Lower lobe of right lung (tissue), 2 donors: Measurements from ENCODE around the gene SACM1L. TPM values are rescaled to one million over a fixed set of nuclear protein-coding genes. Genes with fewer than 3 reads are reported as not detected.

Experiments
- ATAC-seq, 2 donors: fragments of 200-7000 bp; cut with Tn5 transposase; one replicate each; pipeline ENCODE4 v1.9.1; 2020 to 2022; ENCODE audit warnings: mild to moderate bottlenecking in 2 of 2, moderate library complexity in 2 of 2
- DNase-seq: peaks from one replicate; pipeline ENCODE4 v3.0.0-alpha.2; 2020
- H3K27ac ChIP-seq: fragments of 200-600 bp; one replicate; pipeline ENCODE4 v1.8.0; 2022
- H3K27me3 ChIP-seq: fragments of 200-600 bp; one replicate; pipeline ENCODE4 v1.8.0; 2022; ENCODE audit warnings: low read depth
- H3K36me3 ChIP-seq: fragments of 200-600 bp; one replicate; pipeline ENCODE4 v1.8.0; 2022; ENCODE audit warnings: mild to moderate bottlenecking
- H3K4me1 ChIP-seq: fragments of 200-600 bp; one replicate; pipeline ENCODE4 v1.8.0; 2022
- H3K4me3 ChIP-seq: fragments of 200-600 bp; one replicate; pipeline ENCODE4 v1.8.0; 2022; ENCODE audit warnings: mild to moderate bottlenecking
- H3K9me3 ChIP-seq: fragments of 200-600 bp; one replicate; pipeline ENCODE4 v1.8.0; 2022
- intact Hi-C: fragments of 100-400 bp; cut with DNase I; formaldehyde crosslinking; loops from one replicate; pipeline ENCODE4 v1.11.0; 2022
- total RNA-seq: library from RNA; stranded (reverse); fragmentation: NEBNext Ultra II Directional; extraction: Animal tissue kit (Norgen Biotek cat#: 25700); gene quantifications from one replicate; pipeline ENCODE4 v1.2.1, GENCODE V29; 2021
- TF ChIP-seq, protein P1 (sequence below): fragments of 200-600 bp; IDR thresholded peaks from one replicate; pipeline ENCODE4 v1.8.0; 2022; ENCODE audit warnings: antibody characterized with exemption, mild to moderate bottlenecking
- donor health status: DM: no; HTN: yes; CAD: no; lungs with severe emphysema.

Gene SACM1L
- total RNA-seq, 1 donor from 2014 or later: 80.5 TPM

DNA sequence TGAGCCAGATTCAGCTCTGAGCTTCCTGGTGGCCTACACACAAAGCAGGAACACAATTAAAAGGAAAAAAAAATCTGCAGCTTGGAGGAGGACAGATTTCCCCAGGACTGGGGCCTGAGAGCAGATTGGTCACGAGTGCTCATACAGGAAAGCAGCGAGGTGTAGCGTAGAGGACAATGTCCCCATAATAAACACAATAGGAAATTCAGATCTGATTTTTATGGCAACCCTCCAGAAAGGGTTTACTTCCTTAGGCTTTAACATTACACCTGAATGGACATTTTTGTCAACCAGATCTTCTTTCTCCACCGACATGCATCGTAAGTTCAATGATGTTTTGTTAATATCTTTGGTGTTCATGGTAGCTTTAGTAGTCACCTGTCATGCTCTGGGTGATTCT lies 83.9 kb downstream of the SACM1L start:
- no peak overlapping the region for H3K27ac ChIP-seq
- no peaks in the 10 kb centered on the region for H3K27me3 ChIP-seq
- no peak overlapping the region for H3K4me3 ChIP-seq
- no peaks in the 10 kb centered on the region for H3K4me1 ChIP-seq
- no peak for DNase-seq
- ATAC-seq: no peak
- no peaks in the 10 kb centered on the region for H3K9me3 ChIP-seq
- no peaks in the 10 kb centered on the region for H3K36me3 ChIP-seq
- TF ChIP-seq, protein P1, sequence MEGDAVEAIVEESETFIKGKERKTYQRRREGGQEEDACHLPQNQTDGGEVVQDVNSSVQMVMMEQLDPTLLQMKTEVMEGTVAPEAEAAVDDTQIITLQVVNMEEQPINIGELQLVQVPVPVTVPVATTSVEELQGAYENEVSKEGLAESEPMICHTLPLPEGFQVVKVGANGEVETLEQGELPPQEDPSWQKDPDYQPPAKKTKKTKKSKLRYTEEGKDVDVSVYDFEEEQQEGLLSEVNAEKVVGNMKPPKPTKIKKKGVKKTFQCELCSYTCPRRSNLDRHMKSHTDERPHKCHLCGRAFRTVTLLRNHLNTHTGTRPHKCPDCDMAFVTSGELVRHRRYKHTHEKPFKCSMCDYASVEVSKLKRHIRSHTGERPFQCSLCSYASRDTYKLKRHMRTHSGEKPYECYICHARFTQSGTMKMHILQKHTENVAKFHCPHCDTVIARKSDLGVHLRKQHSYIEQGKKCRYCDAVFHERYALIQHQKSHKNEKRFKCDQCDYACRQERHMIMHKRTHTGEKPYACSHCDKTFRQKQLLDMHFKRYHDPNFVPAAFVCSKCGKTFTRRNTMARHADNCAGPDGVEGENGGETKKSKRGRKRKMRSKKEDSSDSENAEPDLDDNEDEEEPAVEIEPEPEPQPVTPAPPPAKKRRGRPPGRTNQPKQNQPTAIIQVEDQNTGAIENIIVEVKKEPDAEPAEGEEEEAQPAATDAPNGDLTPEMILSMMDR: no peak
- intact Hi-C loops: no loop called here

DNA sequence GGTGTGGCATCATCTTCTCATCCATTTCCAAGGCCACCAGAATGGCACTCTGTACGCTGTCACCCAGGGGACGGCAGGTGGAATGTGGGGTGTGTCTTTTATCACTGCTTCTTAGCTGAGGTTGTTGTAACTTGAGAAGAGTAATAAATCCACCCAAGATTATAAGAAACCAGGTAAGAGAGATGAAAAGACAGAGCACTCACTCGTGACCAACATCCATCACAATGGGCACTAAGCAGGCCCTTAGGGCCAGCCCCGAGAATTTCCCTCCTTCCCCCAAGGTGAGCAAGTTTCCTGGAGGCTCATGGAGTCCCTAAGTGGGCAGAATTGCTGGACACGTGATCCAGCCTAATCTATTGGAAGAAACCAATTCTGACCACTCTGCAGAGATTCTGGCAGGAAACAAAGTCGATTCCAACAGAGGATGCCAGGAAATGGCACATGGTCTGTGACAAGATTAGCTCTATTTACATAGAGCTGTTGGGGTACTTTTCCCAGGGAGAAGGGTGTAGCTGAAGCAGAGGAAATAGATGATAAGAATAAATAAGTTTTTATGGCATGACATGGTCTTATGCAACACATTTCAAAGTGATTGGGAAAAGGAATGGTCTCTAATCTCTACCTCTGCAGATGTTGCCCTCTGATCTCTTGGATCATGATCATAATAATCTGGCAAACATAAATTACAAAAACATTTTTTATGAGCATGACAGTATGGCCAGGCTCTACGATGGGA lies 84.7 kb downstream of the SACM1L start:
- Histone ChIP-seq H3K9me3 (no peaks in the 10 kb centered on the region), H3K27me3 (no peaks in the 10 kb centered on the region), H3K36me3 (no peaks in the 10 kb centered on the region), H3K27ac (no peak overlapping the region), H3K4me3 (no peak overlapping the region), H3K4me1 (no peaks in the 10 kb centered on the region)
- ATAC-seq (no peak), DNase-seq (no peak)
- intact Hi-C loops: no loop called here
- TF ChIP-seq, protein P1: no peak

DNA sequence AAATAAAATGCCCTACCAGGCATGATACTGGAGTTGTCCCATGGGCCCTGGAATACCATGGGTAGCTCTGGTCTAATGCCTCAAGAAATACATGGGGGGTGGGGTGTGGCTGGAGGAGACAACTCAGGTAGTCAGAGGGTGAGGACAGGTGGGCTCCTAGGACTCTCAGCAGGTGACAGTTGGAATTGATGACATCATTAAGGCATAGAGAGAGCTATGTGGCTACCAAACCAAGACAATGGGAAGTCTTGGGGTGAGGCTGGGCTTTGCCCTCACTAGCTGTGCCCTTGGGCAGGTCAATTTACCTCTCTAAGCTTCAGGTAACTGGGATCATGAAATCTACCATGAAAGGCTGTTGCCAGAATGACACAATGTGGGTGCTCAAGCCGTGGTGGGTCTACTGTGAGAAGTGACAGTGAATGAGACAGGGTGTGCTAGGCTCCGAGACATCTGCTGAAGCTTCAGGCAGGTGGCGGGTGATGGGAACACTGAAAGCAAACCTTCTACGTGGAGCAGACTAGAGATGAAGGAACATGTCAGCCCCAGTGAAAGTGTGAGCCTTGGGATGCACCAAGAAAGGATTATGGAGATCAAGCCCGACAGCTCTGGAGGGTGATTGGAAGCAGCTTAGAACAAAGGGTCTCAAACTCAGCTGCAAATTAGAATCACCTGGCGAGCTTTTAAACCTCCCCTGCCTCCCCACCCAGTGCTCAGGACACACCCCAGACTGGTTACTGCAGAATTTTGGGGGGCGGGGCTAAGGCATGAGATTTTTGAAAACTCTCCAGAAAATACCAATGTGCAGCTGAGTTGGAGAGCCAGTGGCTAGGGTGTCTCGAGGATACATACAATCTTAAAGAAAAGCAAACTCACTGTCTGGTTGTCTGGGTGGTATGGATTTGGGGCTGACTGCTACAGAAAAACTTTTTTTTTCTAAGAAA lies 85.7 kb downstream of the SACM1L start:
- DNase-seq: no peak
- Histone ChIP-seq H3K36me3 (no peaks in the 10 kb centered on the region), H3K4me3 (no peak overlapping the region), H3K4me1 (no peaks in the 10 kb centered on the region), H3K27ac (no peak overlapping the region), H3K27me3 (no peaks in the 10 kb centered on the region), H3K9me3 (no peaks in the 10 kb centered on the region)
- TF ChIP-seq, protein P1: no peak
- no peak for ATAC-seq
- intact Hi-C loops: no loop called here

DNA sequence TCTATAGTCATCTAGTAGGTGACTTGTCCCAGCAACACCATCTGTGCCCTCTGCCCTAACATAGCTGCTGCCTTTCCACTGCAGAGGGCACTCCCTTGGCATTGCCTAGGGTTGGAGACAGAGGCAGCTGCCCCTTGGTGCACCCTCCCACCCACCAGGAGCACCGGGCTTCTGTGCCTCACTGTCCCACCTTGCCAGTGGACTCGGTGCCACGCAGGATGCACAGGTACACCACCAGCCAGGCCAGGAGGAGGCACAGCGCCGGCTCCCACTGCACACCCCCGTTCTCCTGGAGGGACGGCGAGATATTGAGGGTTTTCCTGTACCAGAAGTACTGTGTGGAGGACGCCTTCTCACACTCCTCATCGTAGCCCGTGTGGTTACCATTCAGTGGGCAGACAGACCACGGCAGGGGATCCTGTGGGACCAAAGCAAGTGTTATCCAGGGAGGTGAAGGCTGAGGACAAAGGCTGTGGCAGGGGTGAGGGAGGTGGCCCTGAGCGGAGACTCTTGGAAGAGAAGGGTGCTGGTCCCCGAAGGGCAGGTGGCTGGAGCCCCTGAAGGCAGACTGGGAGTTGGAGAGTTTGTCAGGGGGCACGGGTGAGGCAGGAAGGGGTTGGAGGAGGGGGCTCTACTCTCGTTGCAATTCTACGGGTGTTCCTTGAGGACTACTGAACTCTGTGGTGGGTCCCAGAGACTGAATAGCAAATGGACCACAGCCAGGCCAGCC lies 86.5 kb downstream of the SACM1L start:
- Histone ChIP-seq H3K27me3 (no peaks in the 10 kb centered on the region), H3K4me3 (no peak overlapping the region), H3K27ac (no peak overlapping the region), H3K9me3 (no peaks in the 10 kb centered on the region), H3K4me1 (no peaks in the 10 kb centered on the region), H3K36me3 (no peaks in the 10 kb centered on the region)
- DNase-seq (no peak), ATAC-seq (no peak)
- intact Hi-C loops: no loop called here
- TF ChIP-seq, protein P1: no peak

DNA sequence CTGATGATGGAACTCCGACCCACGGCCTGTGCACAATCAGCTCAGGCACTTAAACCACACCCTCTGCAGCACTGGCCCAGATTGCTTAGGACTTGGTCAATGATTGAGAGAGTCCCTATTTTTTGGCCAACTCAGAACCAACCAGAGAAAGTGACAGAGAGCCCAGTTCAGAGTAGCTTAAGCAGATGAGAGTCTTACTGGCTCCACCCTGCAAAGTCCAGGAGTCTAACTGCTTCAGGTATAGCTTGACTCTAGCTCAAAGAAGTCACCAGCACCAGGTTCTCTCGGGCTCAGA lies 87.1 kb downstream of the SACM1L start:
- Histone ChIP-seq H3K4me3 (no peak overlapping the region), H3K4me1 (no peaks in the 10 kb centered on the region), H3K36me3 (no peaks in the 10 kb centered on the region), H3K9me3 (no peaks in the 10 kb centered on the region), H3K27ac (no peak overlapping the region), H3K27me3 (no peaks in the 10 kb centered on the region)
- intact Hi-C loops: no loop called here
- TF ChIP-seq, protein P1: no peak
- ATAC-seq (no peak), DNase-seq (no peak)
